HG03558 (cell line): ENCODE data around the gene CCDC40.
"Not testable (repeated sequence)": the region's sequence is repeated elsewhere in the genome, so short reads cannot be mapped to it uniquely, and the experiment has no call there.

Source experiments
- ATAC-seq: cut with Tn5 transposase; IDR thresholded peaks from one replicate; pipeline ENCODE4 v1.9.1; 2021; ENCODE audit warnings: moderate number of reproducible peaks; ENCODE audit not compliant: unreplicated experiment; ENCODE audit errors: extremely low read depth

The CCDC40 gene

GRCh38 chr17:80043963-80044362 lies 7.5 kb downstream of the CCDC40 start:
- no peak for ATAC-seq

GRCh38 chr17:80045703-80046102 lies 9.3 kb downstream of the CCDC40 start:
- ATAC-seq, result no peak

GRCh38 chr17:80046709-80047108 lies 10.3 kb downstream of the CCDC40 start:
- ATAC-seq, result not testable (repeated sequence)

GRCh38 chr17:80047176-80047575 lies 10.7 kb downstream of the CCDC40 start:
- ATAC-seq, result no peak

- ATAC-seq, result no peak
These were observed 13.5 kb downstream of the CCDC40 start for GRCh38 chr17:80049986-80050385.

GRCh38 chr17:80050706-80051105 lies 14.3 kb downstream of the CCDC40 start:
- ATAC-seq, result no peak

GRCh38 chr17:80051681-80052080 lies 15.2 kb downstream of the CCDC40 start:
- no peak for ATAC-seq

- no peak for ATAC-seq
These were observed 16.7 kb downstream of the CCDC40 start for GRCh38 chr17:80053102-80053501.

- no peak for ATAC-seq
These were observed 19.2 kb downstream of the CCDC40 start for GRCh38 chr17:80055597-80055996.

- ATAC-seq, result no peak
These were observed 22.0 kb downstream of the CCDC40 start for GRCh38 chr17:80058311-80058955.

- ATAC-seq, result no peak
These were observed 24.2 kb downstream of the CCDC40 start for GRCh38 chr17:80060644-80061043.

- ATAC-seq, result no peak
These were observed 25.0 kb downstream of the CCDC40 start for GRCh38 chr17:80061421-80061820.

- ATAC-seq, result no peak
These were observed 27.6 kb downstream of the CCDC40 start for GRCh38 chr17:80063830-80064585.

- no peak for ATAC-seq
These were observed 28.3 kb downstream of the CCDC40 start for GRCh38 chr17:80064696-80065095.

- no peak for ATAC-seq
These were observed 29.2 kb downstream of the CCDC40 start for GRCh38 chr17:80065478-80066170.

- ATAC-seq, result no peak
These were observed 31.0 kb downstream of the CCDC40 start for GRCh38 chr17:80067393-80067986.

- no peak for ATAC-seq
These were observed 32.1 kb downstream of the CCDC40 start for GRCh38 chr17:80068301-80069222.

GRCh38 chr17:80070375-80071115 lies 34.1 kb downstream of the CCDC40 start:
- ATAC-seq, result no peak
